Femur (tissue), 1 donor: ENCODE measurements around the gene ODF4.
"Not testable (repeated sequence)": the region's sequence is repeated elsewhere in the genome, so short reads cannot be mapped to it uniquely, and the experiment has no call there.

Experiments used
- DNase-seq: peaks from one replicate; pipeline ENCODE4 v3.0.0-alpha.2; 2017

Gene ODF4

GRCh38 chr17:8326511-8327302 lies 12.9 kb upstream of the ODF4 start:
- peak; percentile 74 for DNase-seq

GRCh38 chr17:8327303-8327649 lies 12.4 kb upstream of the ODF4 start:
- DNase-seq, result no peak

- DNase-seq, result no peak
Observed at GRCh38 chr17:8332128-8332527, 7.5 kb upstream of the ODF4 start.

GRCh38 chr17:8332688-8333087 lies 7.0 kb upstream of the ODF4 start:
- DNase-seq, result no peak

- no peak for DNase-seq
Observed at GRCh38 chr17:8333281-8333680, 6.4 kb upstream of the ODF4 start.

GRCh38 chr17:8337802-8338752 lies 1.6 kb upstream of the ODF4 start:
- DNase-seq, result no peak

- no peak for DNase-seq
Observed at GRCh38 chr17:8338753-8339140, 893 bp upstream of the ODF4 start.

GRCh38 chr17:8341456-8341855 lies 1.8 kb downstream of the ODF4 start:
- DNase-seq, result no peak

GRCh38 chr17:8345052-8345690 lies 5.5 kb downstream of the ODF4 start:
- no peak for DNase-seq

GRCh38 chr17:8345951-8346665 lies 6.5 kb downstream of the ODF4 start:
- no peak for DNase-seq

GRCh38 chr17:8347001-8347400 lies 7.4 kb downstream of the ODF4 start:
- DNase-seq, result not testable (repeated sequence)

GRCh38 chr17:8350339-8350738 lies 10.7 kb downstream of the ODF4 start:
- DNase-seq, result no peak

GRCh38 chr17:8353736-8354135 lies 14.1 kb downstream of the ODF4 start:
- no peak for DNase-seq

- DNase-seq, result no peak
Observed at GRCh38 chr17:8354236-8354635, 14.6 kb downstream of the ODF4 start.

GRCh38 chr17:8357910-8358309 lies 18.3 kb downstream of the ODF4 start:
- DNase-seq, result no peak

GRCh38 chr17:8359769-8360168 lies 20.1 kb downstream of the ODF4 start:
- peak; percentile 54 for DNase-seq

GRCh38 chr17:8360260-8360659 lies 20.6 kb downstream of the ODF4 start:
- no peak for DNase-seq

GRCh38 chr17:8360751-8361150 lies 21.1 kb downstream of the ODF4 start:
- DNase-seq, result no peak

GRCh38 chr17:8362651-8363332 lies 23.2 kb downstream of the ODF4 start:
- no peak for DNase-seq

GRCh38 chr17:8365143-8365542 lies 25.5 kb downstream of the ODF4 start:
- no peak for DNase-seq

- no peak for DNase-seq
Observed at GRCh38 chr17:8366231-8366630, 26.6 kb downstream of the ODF4 start.

GRCh38 chr17:8368193-8368592 lies 28.6 kb downstream of the ODF4 start:
- DNase-seq, result no peak
